Measurements from ENCODE around the gene ERO1B.

The ERO1B gene

DNA sequence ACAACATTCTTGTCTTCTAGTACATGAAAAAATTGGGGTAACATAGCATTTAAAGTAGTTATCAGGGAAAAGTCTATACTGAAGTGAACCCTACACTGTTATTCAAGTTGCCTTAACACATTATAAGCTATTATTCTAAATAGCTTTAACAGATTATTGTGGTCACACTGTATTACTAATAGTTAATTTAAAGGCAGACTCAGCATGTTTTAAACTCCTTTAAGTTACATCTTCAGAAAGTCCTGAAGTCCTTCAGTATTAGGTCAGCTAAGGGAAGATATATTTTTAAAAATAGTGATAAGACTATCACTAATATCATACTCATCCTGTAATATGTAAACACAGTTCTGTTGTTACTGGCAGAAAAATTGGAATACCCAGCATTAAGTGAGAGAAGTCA lies 72.0 kb downstream of the ERO1B start:
- Histone ChIP-seq H2BK120ac (ENCODE audit: low read depth, low read length) (no peak overlapping the region), H3K4me1 (ENCODE audit: control insufficient read depth, insufficient read depth, low read depth, low read length) (peaks cover 3% of the 10 kb centered on the region), H3K18ac (ENCODE audit: low read depth in 1 of 2, low read length in 2 of 2) (no peak overlapping the region), H2BK5ac (ENCODE audit: low read depth, low read length, poor library complexity, severe bottlenecking) (no peak overlapping the region), H4K91ac (ENCODE audit: low read length) (no peak overlapping the region), H2BK12ac (ENCODE audit: low read length in 2 of 2) (no peak overlapping the region), H3K9ac (ENCODE audit: low read length) (no peak overlapping the region), H2BK15ac (ENCODE audit: low read depth, poor library complexity, severe bottlenecking) (no peak overlapping the region), H3K4me2 (ENCODE audit: low read length, poor library complexity, severe bottlenecking) (no peak overlapping the region), H3K9me3 (ENCODE audit: control insufficient read depth, low read length) (no peaks in the 10 kb centered on the region), H3K27me3 (ENCODE audit: control insufficient read depth in 1 of 2, insufficient read depth in 1 of 2, low read length in 2 of 2) (no peaks in the 10 kb centered on the region), H3K79me1 (replicated peaks; ENCODE audit: low read length, poor library complexity, severe bottlenecking) (peaks cover 2% of the 10 kb centered on the region), H3K27ac (ENCODE audit: low read length, poor library complexity, severe bottlenecking) (no peak overlapping the region), H2AFZ (ENCODE audit: low read depth, low read length) (no peak overlapping the region), H3K36me3 (ENCODE audit: control insufficient read depth in 1 of 2, insufficient read depth in 2 of 2, low read depth in 1 of 2, low read length in 2 of 2) (peaks cover 0 to 43% of the 10 kb centered on the region in 2 experiments), H4K8ac (ENCODE audit: low read length) (no peak overlapping the region), H3K14ac (ENCODE audit: low read length in 2 of 2) (no peak overlapping the region), H3K4me3 (ENCODE audit: insufficient read depth in 1 of 2, low read depth in 1 of 2, low read length in 2 of 2) (no peak overlapping the region), H3K23ac (ENCODE audit: low read length in 2 of 2) (no peak overlapping the region), H3K4ac (ENCODE audit: low read depth in 1 of 2, low read length in 2 of 2) (no peak overlapping the region), H2AK5ac (ENCODE audit: low read length, severe bottlenecking) (no peak overlapping the region)
- DNase-seq = no peak

GRCh38 chr1:236209185-236209584 lies 72.6 kb downstream of the ERO1B start:
- Histone ChIP-seq H3K9me3 (ENCODE audit: control insufficient read depth, low read length) (no peaks in the 10 kb centered on the region), H3K36me3 (ENCODE audit: control insufficient read depth in 1 of 2, insufficient read depth in 2 of 2, low read depth in 1 of 2, low read length in 2 of 2) (peaks cover 0 to 43% of the 10 kb centered on the region in 2 experiments), H3K18ac (ENCODE audit: low read depth in 1 of 2, low read length in 2 of 2) (no peak overlapping the region), H2BK120ac (ENCODE audit: low read depth, low read length) (no peak overlapping the region), H3K23ac (ENCODE audit: low read length in 2 of 2) (no peak overlapping the region), H2BK5ac (ENCODE audit: low read depth, low read length, poor library complexity, severe bottlenecking) (no peak overlapping the region), H4K8ac (ENCODE audit: low read length) (no peak overlapping the region), H3K4me2 (ENCODE audit: low read length, poor library complexity, severe bottlenecking) (no peak overlapping the region), H2BK15ac (ENCODE audit: low read depth, poor library complexity, severe bottlenecking) (no peak overlapping the region), H2AFZ (ENCODE audit: low read depth, low read length) (no peak overlapping the region), H2BK12ac (ENCODE audit: low read length in 2 of 2) (no peak overlapping the region), H3K9ac (ENCODE audit: low read length) (no peak overlapping the region), H2AK5ac (ENCODE audit: low read length, severe bottlenecking) (no peak overlapping the region), H3K4ac (ENCODE audit: low read depth in 1 of 2, low read length in 2 of 2) (no peak overlapping the region), H4K91ac (ENCODE audit: low read length) (no peak overlapping the region), H3K27ac (ENCODE audit: low read length, poor library complexity, severe bottlenecking) (no peak overlapping the region), H3K4me1 (ENCODE audit: control insufficient read depth, insufficient read depth, low read depth, low read length) (peaks cover 3% of the 10 kb centered on the region), H3K79me1 (replicated peaks; ENCODE audit: low read length, poor library complexity, severe bottlenecking) (peaks cover 2% of the 10 kb centered on the region), H3K14ac (ENCODE audit: low read length in 2 of 2) (no peak overlapping the region), H3K4me3 (ENCODE audit: insufficient read depth in 1 of 2, low read depth in 1 of 2, low read length in 2 of 2) (no peak overlapping the region), H3K27me3 (ENCODE audit: control insufficient read depth in 1 of 2, insufficient read depth in 1 of 2, low read length in 2 of 2) (no peaks in the 10 kb centered on the region)
- no CpG with 5 or more reads among the region's 2 CpGs for WGBS
- no peak for DNase-seq

GRCh38 chr1:236207569-236207968 lies 74.2 kb downstream of the ERO1B start:
- H3K14ac ChIP-seq (ENCODE audit: low read length in 2 of 2) = no peak overlapping the region
- 100% methylated on average over 1 of the region's 4 CpGs for WGBS
- H3K23ac ChIP-seq (ENCODE audit: low read length in 2 of 2) = no peak overlapping the region
- no peak overlapping the region for H3K27ac ChIP-seq (ENCODE audit: low read length, poor library complexity, severe bottlenecking)
- no peak overlapping the region for H2AK5ac ChIP-seq (ENCODE audit: low read length, severe bottlenecking)
- H3K36me3 ChIP-seq (ENCODE audit: control insufficient read depth in 1 of 2, insufficient read depth in 2 of 2, low read depth in 1 of 2, low read length in 2 of 2) = peaks cover 0 to 45% of the 10 kb centered on the region in 2 experiments
- H3K4me3 ChIP-seq (ENCODE audit: insufficient read depth in 1 of 2, low read depth in 1 of 2, low read length in 2 of 2) = no peak overlapping the region
- DNase-seq = no peak
- no peak overlapping the region for H2BK12ac ChIP-seq (ENCODE audit: low read length in 2 of 2)
- H2BK5ac ChIP-seq (ENCODE audit: low read depth, low read length, poor library complexity, severe bottlenecking) = no peak overlapping the region
- H3K27me3 ChIP-seq (ENCODE audit: control insufficient read depth in 1 of 2, insufficient read depth in 1 of 2, low read length in 2 of 2) = no peaks in the 10 kb centered on the region
- peaks cover 4% of the 10 kb centered on the region for H3K9me3 ChIP-seq (ENCODE audit: control insufficient read depth, low read length)
- H3K79me1 ChIP-seq (replicated peaks; ENCODE audit: low read length, poor library complexity, severe bottlenecking) = peaks cover 2% of the 10 kb centered on the region
- no peak overlapping the region for H4K8ac ChIP-seq (ENCODE audit: low read length)
- H3K4me2 ChIP-seq (ENCODE audit: low read length, poor library complexity, severe bottlenecking) = no peak overlapping the region
- no peak overlapping the region for H2BK120ac ChIP-seq (ENCODE audit: low read depth, low read length)
- no peak overlapping the region for H2BK15ac ChIP-seq (ENCODE audit: low read depth, poor library complexity, severe bottlenecking)
- no peak overlapping the region for H3K18ac ChIP-seq (ENCODE audit: low read depth in 1 of 2, low read length in 2 of 2)
- H3K4me1 ChIP-seq (ENCODE audit: control insufficient read depth, insufficient read depth, low read depth, low read length) = peaks cover 3% of the 10 kb centered on the region
- H4K91ac ChIP-seq (ENCODE audit: low read length) = no peak overlapping the region
- H2AFZ ChIP-seq (ENCODE audit: low read depth, low read length) = no peak overlapping the region
- H3K9ac ChIP-seq (ENCODE audit: low read length) = no peak overlapping the region
- H3K4ac ChIP-seq (ENCODE audit: low read depth in 1 of 2, low read length in 2 of 2) = no peak overlapping the region

DNA sequence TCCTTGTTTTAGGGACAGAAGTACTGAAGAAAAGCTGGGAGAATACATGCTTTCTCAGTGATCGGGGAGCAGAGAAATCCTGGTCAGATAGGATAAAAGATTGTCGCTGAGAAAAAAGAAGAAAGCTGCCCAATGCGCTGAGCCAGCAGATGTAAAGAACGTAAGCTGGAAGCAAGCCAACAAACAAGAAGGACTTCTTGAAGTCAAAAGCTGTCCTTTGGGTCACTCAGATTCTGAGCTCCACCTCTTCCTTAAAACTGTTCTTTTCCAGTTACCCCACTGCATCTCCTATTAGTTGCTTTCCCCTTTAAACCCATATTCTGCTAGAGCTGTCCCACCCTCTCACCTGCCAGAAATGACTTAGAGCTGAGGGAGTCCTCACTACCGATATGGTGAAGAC lies 74.6 kb downstream of the ERO1B start:
- no peak overlapping the region for H3K23ac ChIP-seq (ENCODE audit: low read length in 2 of 2)
- peaks cover 3 to 49% of the 10 kb centered on the region in 2 experiments for H3K36me3 ChIP-seq (ENCODE audit: control insufficient read depth in 1 of 2, insufficient read depth in 2 of 2, low read depth in 1 of 2, low read length in 2 of 2)
- peaks cover 8% of the 10 kb centered on the region for H3K9me3 ChIP-seq (ENCODE audit: control insufficient read depth, low read length)
- WGBS = 76% methylated on average over 4 of the region's 5 CpGs
- no peak overlapping the region for H3K14ac ChIP-seq (ENCODE audit: low read length in 2 of 2)
- peaks cover 3% of the 10 kb centered on the region for H3K4me1 ChIP-seq (ENCODE audit: control insufficient read depth, insufficient read depth, low read depth, low read length)
- no peak overlapping the region for H4K91ac ChIP-seq (ENCODE audit: low read length)
- H3K4me3 ChIP-seq (ENCODE audit: insufficient read depth in 1 of 2, low read depth in 1 of 2, low read length in 2 of 2) = no peak overlapping the region
- no peak overlapping the region for H2AFZ ChIP-seq (ENCODE audit: low read depth, low read length)
- H3K27ac ChIP-seq (ENCODE audit: low read length, poor library complexity, severe bottlenecking) = no peak overlapping the region
- DNase-seq = no peak
- no peaks in the 10 kb centered on the region for H3K27me3 ChIP-seq (ENCODE audit: control insufficient read depth in 1 of 2, insufficient read depth in 1 of 2, low read length in 2 of 2)
- no peak overlapping the region for H2BK12ac ChIP-seq (ENCODE audit: low read length in 2 of 2)
- H3K18ac ChIP-seq (ENCODE audit: low read depth in 1 of 2, low read length in 2 of 2) = no peak overlapping the region
- H3K4me2 ChIP-seq (ENCODE audit: low read length, poor library complexity, severe bottlenecking) = no peak overlapping the region
- no peak overlapping the region for H4K8ac ChIP-seq (ENCODE audit: low read length)
- no peak overlapping the region for H3K9ac ChIP-seq (ENCODE audit: low read length)
- H2AK5ac ChIP-seq (ENCODE audit: low read length, severe bottlenecking) = no peak overlapping the region
- H2BK15ac ChIP-seq (ENCODE audit: low read depth, poor library complexity, severe bottlenecking) = no peak overlapping the region
- H3K4ac ChIP-seq (ENCODE audit: low read depth in 1 of 2, low read length in 2 of 2) = no peak overlapping the region
- no peak overlapping the region for H2BK5ac ChIP-seq (ENCODE audit: low read depth, low read length, poor library complexity, severe bottlenecking)
- no peak overlapping the region for H2BK120ac ChIP-seq (ENCODE audit: low read depth, low read length)
- H3K79me1 ChIP-seq (replicated peaks; ENCODE audit: low read length, poor library complexity, severe bottlenecking) = peaks cover 6% of the 10 kb centered on the region

Data from mesenchymal stem cell (in vitro differentiated cells and primary cell).